RWPE2 (cell line): ENCODE data around the gene SERINC1.
"Not testable (repeated sequence)": the region's sequence is repeated elsewhere in the genome, so short reads cannot be mapped to it uniquely, and the experiment has no call there.

ENCODE experiments used
- ATAC-seq: fragments of 200-7000 bp; cut with Tn5 transposase; 3 replicates; pipeline ENCODE4 v1.9.1; 2021; ENCODE audit warnings: low read depth
- DNase-seq: peaks from one replicate; pipeline ENCODE4 v3.0.0-alpha.2; 2020; ENCODE audit warnings: low spot score
- H3K27ac ChIP-seq: fragments of 450-650 bp; 2 replicates; pipeline ENCODE4 v1.5.1; 2017; ENCODE audit warnings: mild to moderate bottlenecking; ENCODE audit not compliant: poor library complexity, severe bottlenecking
- H3K27me3 ChIP-seq: fragments of 250-450 bp; sonication (Bioruptor Pico); 2 replicates; pipeline ENCODE4 v1.5.1; 2021; ENCODE audit warnings: mild to moderate bottlenecking, moderate library complexity; ENCODE audit not compliant: insufficient read depth, poor library complexity, severe bottlenecking
- H3K36me3 ChIP-seq: fragments of 250-450 bp; sonication (Bioruptor Pico); 2 replicates; pipeline ENCODE4 v1.5.1; 2020; ENCODE audit warnings: low read depth, mild to moderate bottlenecking, moderate library complexity
- H3K4me1 ChIP-seq: fragments of 250-450 bp; sonication (Bioruptor Pico); 2 replicates; pipeline ENCODE4 v1.5.1; 2021; ENCODE audit warnings: mild to moderate bottlenecking, moderate library complexity; ENCODE audit not compliant: insufficient read depth, poor library complexity, severe bottlenecking
- H3K4me3 ChIP-seq: fragments of 250-450 bp; sonication (Bioruptor Pico); 2 replicates; pipeline ENCODE4 v1.5.1; 2021; ENCODE audit warnings: mild to moderate bottlenecking, moderate library complexity; ENCODE audit not compliant: severe bottlenecking
- H3K9me3 ChIP-seq: fragments of 250-450 bp; sonication (Bioruptor Pico); 2 replicates; pipeline ENCODE4 v1.5.1; 2021; ENCODE audit warnings: mild to moderate bottlenecking, moderate library complexity; ENCODE audit not compliant: severe bottlenecking
- TF ChIP-seq, protein P1 (sequence below): fragments of 450-650 bp; IDR thresholded peaks from one replicate; pipeline ENCODE4 v1.5.1; 2017; ENCODE audit warnings: mild to moderate bottlenecking, moderate library complexity; ENCODE audit not compliant: poor library complexity, severe bottlenecking

The SERINC1 gene

DNA sequence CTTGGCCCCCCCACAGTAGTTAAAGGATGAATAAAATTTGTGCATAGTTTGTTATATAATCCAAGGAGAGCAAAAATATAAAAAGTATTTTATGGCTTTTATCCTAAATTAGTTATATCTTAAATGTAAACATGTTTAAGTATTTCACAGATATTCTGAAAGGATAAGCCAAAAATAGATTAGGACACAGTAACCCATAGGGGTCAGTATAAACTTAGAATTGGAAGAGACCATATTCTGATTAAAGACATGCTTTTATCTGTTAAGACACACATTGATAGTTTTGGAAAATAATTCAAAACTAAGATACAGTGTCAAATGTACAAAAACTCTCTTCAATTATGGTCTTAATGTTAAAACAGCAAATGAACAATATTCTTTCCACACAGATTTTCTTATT is 4.5 kb upstream of the SERINC1 start:
- TF ChIP-seq, protein P1, sequence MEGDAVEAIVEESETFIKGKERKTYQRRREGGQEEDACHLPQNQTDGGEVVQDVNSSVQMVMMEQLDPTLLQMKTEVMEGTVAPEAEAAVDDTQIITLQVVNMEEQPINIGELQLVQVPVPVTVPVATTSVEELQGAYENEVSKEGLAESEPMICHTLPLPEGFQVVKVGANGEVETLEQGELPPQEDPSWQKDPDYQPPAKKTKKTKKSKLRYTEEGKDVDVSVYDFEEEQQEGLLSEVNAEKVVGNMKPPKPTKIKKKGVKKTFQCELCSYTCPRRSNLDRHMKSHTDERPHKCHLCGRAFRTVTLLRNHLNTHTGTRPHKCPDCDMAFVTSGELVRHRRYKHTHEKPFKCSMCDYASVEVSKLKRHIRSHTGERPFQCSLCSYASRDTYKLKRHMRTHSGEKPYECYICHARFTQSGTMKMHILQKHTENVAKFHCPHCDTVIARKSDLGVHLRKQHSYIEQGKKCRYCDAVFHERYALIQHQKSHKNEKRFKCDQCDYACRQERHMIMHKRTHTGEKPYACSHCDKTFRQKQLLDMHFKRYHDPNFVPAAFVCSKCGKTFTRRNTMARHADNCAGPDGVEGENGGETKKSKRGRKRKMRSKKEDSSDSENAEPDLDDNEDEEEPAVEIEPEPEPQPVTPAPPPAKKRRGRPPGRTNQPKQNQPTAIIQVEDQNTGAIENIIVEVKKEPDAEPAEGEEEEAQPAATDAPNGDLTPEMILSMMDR, result peak; percentile 68
- H3K36me3 ChIP-seq, result no peaks in the 10 kb centered on the region
- H3K27ac ChIP-seq, result no peak overlapping the region
- peaks cover 3% of the 10 kb centered on the region for H3K4me1 ChIP-seq
- H3K4me3 ChIP-seq, result no peak overlapping the region
- H3K9me3 ChIP-seq, result no peaks in the 10 kb centered on the region
- DNase-seq, result no peak
- H3K27me3 ChIP-seq, result no peaks in the 10 kb centered on the region
- no peak for ATAC-seq

- ATAC-seq (peak; percentile 28; the same call in 2 of the 3 replicates), DNase-seq (no peak)
- peak overlapping the region; percentile 71 for H3K4me3 ChIP-seq
- no peaks in the 10 kb centered on the region for H3K27me3 ChIP-seq
- TF ChIP-seq, protein P1, result no peak
- peaks cover 9% of the 10 kb centered on the region for H3K4me1 ChIP-seq
- peaks cover 24% of the 10 kb centered on the region for H3K36me3 ChIP-seq
- H3K9me3 ChIP-seq, result no peaks in the 10 kb centered on the region
- peak overlapping the region; percentile 39 for H3K27ac ChIP-seq
These were observed 374 bp upstream of the SERINC1 start for GRCh38 chr6:122472022-122472340.

DNA sequence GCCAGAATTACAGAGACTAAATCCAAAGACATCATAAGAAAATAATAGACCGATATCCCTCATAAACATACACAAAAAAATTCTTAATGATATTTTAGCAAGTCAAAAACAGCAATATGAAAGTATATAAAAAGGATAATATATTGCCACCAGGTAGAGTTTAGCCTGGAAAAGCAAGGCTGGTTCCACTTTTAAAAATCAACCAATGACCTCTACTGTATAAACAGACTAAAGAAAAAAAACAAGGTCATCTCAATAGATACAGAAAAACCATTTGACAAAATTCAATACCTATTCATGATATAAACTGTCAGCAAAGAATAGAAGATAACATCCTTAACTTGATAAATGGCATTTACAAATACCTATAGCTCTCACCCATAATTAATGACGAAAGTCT is 9.7 kb downstream of the SERINC1 start:
- no peaks in the 10 kb centered on the region for H3K27me3 ChIP-seq
- peaks cover 13% of the 10 kb centered on the region for H3K4me1 ChIP-seq
- DNase-seq (no peak), ATAC-seq (no peak)
- H3K27ac ChIP-seq, result no peak overlapping the region
- peaks cover 68% of the 10 kb centered on the region for H3K36me3 ChIP-seq
- no peak overlapping the region for H3K4me3 ChIP-seq
- TF ChIP-seq, protein P1, result no peak
- no peaks in the 10 kb centered on the region for H3K9me3 ChIP-seq

DNA sequence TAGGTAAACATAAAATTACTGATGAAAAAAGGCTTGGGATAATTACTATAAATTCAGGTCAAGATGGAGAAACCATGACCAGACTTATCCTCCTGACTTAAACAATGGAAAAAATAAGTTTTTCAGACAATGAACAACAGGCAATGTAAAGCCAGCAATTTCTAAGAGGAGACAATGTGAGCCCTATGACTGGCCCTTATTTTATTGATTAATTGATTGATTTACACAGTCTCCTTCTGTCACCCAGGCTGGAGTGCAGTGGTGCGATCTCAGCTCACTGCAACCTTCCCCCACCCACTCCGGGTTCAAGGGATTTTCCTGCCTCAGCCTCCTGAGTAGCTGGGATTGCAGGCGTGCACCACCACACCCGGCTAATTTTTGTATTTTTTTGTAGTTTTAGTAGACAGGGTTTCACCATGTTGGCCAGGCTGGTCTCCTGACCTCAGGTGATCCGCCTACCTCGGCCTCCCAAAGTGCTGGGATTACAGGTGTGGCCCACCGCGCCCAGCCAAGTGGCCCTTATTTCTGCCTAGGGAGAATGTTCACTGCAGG is 11.7 kb downstream of the SERINC1 start:
- not testable (repeated sequence) for DNase-seq, H3K4me3 ChIP-seq, ATAC-seq, H3K27ac ChIP-seq, H3K27me3 ChIP-seq, H3K9me3 ChIP-seq
- Histone ChIP-seq H3K36me3 (peaks cover 68% of the 10 kb centered on the region), H3K4me1 (peaks cover 13% of the 10 kb centered on the region)

DNA sequence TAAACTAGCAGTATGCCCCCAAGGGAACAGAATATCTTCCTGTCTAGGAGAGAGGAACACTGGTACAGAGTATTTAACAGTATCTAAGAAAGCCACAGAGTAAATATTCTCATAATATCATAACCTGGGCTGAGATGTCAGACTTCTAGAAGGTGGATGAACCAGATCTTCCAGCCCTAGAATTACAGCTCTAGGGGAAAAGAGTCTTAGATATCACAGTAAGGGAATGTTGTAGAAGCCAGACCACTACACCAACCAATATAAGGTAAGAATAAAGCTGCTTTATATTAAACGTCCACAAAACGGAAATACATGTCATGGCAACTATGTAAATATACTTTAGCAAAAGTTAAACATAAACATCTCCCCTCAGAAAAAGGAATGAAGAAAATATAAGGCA is 12.4 kb downstream of the SERINC1 start:
- Histone ChIP-seq H3K4me3 (no peak overlapping the region), H3K27ac (no peak overlapping the region), H3K27me3 (no peaks in the 10 kb centered on the region), H3K9me3 (no peaks in the 10 kb centered on the region), H3K4me1 (peaks cover 13% of the 10 kb centered on the region), H3K36me3 (peaks cover 68% of the 10 kb centered on the region)
- ATAC-seq (no peak), DNase-seq (no peak)
- TF ChIP-seq, protein P1, result no peak
